Prostate gland (tissue), 2 donors: ENCODE measurements around the gene NGEF.

Source experiments
- CTCF ChIP-seq, 4 experiments: fragments of 200-600 bp in 2 of 4; fragments of 450-650 bp in 2 of 4; sonication (generic) in 2 of 4; IDR thresholded peaks; 1 replicate in 3 of 4; 2 replicates in 1 of 4; pipeline ENCODE4 v1.5.1; 2016 to 2019; ENCODE audit warnings: antibody characterized with exemption in 4 of 4, mild to moderate bottlenecking in 2 of 4, moderate library complexity in 2 of 4
- POLR2A ChIP-seq: fragments of 450-650 bp; IDR thresholded peaks from one replicate; pipeline ENCODE4 v1.6.1; 2016; ENCODE audit warnings: antibody characterized with exemption, mild to moderate bottlenecking
- POLR2AphosphoS5 ChIP-seq: sonication (generic); formaldehyde crosslinking; IDR thresholded peaks from one replicate; pipeline ENCODE4 v1.6.1; 2017; ENCODE audit warnings: antibody characterized with exemption

GRCh38 chr2:232829988-232830387, 183.1 kb downstream of the NGEF start:
- TF ChIP-seq CTCF (IDR thresholded peaks at IDR 0.05) (no peak), POLR2AphosphoS5 (no peak), POLR2A (no peak)
